ENCODE results near the gene PTGES3.

Gene PTGES3

DNA sequence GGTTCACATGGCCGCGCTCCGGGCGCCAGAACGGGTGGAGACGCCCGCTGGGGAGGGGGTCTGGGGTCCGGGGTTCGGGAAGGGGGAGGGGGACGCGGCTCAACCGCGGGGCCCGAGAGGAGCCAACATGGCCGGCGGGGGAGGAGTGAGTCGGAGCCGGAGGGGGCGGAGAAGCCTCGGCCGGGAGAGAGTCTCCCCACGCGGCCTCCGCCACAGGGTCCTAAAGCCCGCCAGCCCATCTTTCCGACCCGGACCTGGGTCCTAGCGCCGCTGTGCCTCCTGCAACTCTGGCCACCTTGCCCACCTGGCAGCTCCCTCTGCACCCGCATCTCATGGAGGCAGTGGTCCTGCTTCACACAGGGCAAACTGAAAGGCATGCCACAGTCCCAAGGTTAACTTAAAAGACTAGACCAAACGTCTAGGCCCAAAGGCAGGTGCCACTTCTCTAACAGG, 57.9 kb downstream of the PTGES3 start, which contains the start of gene BAZ2A:
Gene BAZ2A, minus strand, starts transcription at position 147 of the 453 bp plus-strand sequence. CDS start 12,796 bp downstream, outside the sequence.
- peak within 1 kb of the TSS; percentile 82 for H3K27ac ChIP-seq (ENCODE audit: low read depth, low read length)
- H3K27me3 ChIP-seq (ENCODE audit: control insufficient read depth in 1 of 2, insufficient read depth in 2 of 2, low read length in 2 of 2): no peaks in the 10 kb centered on the region
- H3K9ac ChIP-seq (ENCODE audit: low read depth in 1 of 2, low read length in 2 of 2): peak within 1 kb of the TSS; percentile 66 to 97
- peaks cover 36 to 52% of the 10 kb centered on the region in 2 donors for H3K4me1 ChIP-seq (ENCODE audit: control insufficient read depth in 1 of 2, insufficient read depth in 2 of 2, low read length in 2 of 2)
- H3K36me3 ChIP-seq (ENCODE audit: control insufficient read depth in 1 of 2, insufficient read depth in 2 of 2, low read length in 2 of 2): peaks cover 0 to 7% of the 10 kb centered on the region in 2 donors
- H3K4me3 ChIP-seq (ENCODE audit: low read depth in 1 of 2, low read length in 2 of 2): peak within 1 kb of the TSS; percentile 78 to 87
- no peaks in the 10 kb centered on the region for H3K9me3 ChIP-seq (ENCODE audit: control insufficient read depth in 1 of 2, low read length in 2 of 2)

DNA sequence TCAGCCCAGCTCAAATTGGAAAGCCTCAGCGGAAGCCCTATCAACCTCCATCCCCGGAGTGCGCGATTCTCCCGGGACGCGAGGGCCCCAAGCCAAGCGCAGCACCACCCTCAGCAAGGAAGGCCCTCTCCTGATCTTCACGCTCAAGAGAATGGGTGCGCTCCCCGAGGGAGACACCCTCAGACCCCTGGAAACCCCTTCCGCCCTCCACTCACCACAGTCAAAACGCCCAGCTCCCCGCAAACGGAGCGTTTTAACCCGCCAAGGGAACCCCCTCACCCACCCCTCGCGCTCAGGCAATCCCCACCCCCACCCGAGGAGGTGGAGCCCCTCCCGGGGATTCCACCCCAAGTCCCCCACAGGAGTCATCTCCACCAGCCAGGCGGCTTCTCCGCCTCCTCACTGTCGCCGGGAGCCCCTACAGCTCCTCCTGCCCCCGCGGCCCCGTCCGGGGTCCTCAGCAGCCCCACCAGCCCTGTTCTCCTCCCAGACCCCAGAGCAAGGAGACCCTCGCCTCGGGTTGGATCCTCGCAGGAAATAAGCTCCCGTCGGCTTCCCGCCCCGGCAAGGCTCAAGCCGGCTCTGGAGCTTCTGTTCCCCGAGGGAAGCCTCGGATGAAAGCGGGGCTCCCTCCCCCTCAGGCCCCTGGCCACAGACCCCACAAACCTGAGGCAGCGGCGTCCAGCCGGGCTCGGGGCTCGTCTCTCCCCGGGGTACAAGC, 58.5 kb downstream of the PTGES3 start:
- Histone ChIP-seq H3K4me1 (ENCODE audit: control insufficient read depth in 1 of 2, insufficient read depth in 2 of 2, low read length in 2 of 2) (peaks cover 36 to 51% of the 10 kb centered on the region in 2 donors), H3K27me3 (ENCODE audit: control insufficient read depth in 1 of 2, insufficient read depth in 2 of 2, low read length in 2 of 2) (no peaks in the 10 kb centered on the region), H3K27ac (ENCODE audit: low read depth, low read length) (peak overlapping the region; percentile 82), H3K9me3 (ENCODE audit: control insufficient read depth in 1 of 2, low read length in 2 of 2) (no peaks in the 10 kb centered on the region), H3K9ac (ENCODE audit: low read depth in 1 of 2, low read length in 2 of 2) (peak overlapping the region; percentile 66 to 97), H3K4me3 (ENCODE audit: low read depth in 1 of 2, low read length in 2 of 2) (peak overlapping the region; percentile 78 to 87), H3K36me3 (ENCODE audit: control insufficient read depth in 1 of 2, insufficient read depth in 2 of 2, low read length in 2 of 2) (peaks cover 0 to 7% of the 10 kb centered on the region in 2 donors)

DNA sequence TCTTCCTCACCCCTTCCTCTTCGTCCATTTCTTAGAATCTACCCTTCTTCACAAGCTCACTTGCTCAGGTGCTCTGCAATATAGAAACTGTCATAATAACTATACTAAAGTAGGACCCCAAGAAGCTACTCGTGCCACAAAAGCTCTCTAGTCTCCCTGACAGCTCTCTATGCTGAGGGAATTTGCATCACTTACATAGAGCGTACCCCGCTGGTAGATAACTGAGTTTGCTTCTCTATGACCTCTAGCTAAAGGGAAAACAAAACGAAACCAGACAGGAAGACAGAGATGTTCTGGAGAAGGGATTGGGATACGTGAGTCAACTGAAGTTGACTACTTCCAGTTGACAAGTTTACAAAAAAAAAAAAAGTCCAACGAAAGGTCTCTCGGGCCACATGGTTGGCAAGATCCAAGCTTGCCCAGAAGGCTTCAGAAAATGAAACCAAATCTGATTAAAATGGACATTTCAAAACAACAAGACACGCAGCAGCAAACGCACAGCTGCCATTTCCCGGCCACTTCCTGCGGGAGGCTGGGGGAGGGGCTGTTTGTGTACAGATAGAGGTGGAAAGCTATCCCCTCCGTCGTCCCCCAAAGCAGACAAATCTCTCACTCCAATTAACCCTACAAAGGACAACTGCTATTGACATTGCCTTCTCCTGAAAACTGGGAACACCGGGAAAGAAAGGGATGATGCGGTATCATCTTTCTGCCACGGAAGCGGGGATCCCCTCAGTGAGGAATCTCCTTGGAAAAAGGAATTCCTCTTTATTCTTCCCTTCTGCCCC, 59.2 kb downstream of the PTGES3 start:
- H3K27me3 ChIP-seq (ENCODE audit: control insufficient read depth in 1 of 2, insufficient read depth in 2 of 2, low read length in 2 of 2): no peaks in the 10 kb centered on the region
- peak overlapping the region; percentile 78 to 87 for H3K4me3 ChIP-seq (ENCODE audit: low read depth in 1 of 2, low read length in 2 of 2)
- peak overlapping the region; percentile 82 for H3K27ac ChIP-seq (ENCODE audit: low read depth, low read length)
- H3K36me3 ChIP-seq (ENCODE audit: control insufficient read depth in 1 of 2, insufficient read depth in 2 of 2, low read length in 2 of 2): peaks cover 4 to 11% of the 10 kb centered on the region in 2 donors
- H3K4me1 ChIP-seq (ENCODE audit: control insufficient read depth in 1 of 2, insufficient read depth in 2 of 2, low read length in 2 of 2): peaks cover 36 to 43% of the 10 kb centered on the region in 2 donors
- H3K9ac ChIP-seq (ENCODE audit: low read depth in 1 of 2, low read length in 2 of 2): peak overlapping the region; percentile 66 to 97
- H3K9me3 ChIP-seq (ENCODE audit: control insufficient read depth in 1 of 2, low read length in 2 of 2): no peaks in the 10 kb centered on the region

DNA sequence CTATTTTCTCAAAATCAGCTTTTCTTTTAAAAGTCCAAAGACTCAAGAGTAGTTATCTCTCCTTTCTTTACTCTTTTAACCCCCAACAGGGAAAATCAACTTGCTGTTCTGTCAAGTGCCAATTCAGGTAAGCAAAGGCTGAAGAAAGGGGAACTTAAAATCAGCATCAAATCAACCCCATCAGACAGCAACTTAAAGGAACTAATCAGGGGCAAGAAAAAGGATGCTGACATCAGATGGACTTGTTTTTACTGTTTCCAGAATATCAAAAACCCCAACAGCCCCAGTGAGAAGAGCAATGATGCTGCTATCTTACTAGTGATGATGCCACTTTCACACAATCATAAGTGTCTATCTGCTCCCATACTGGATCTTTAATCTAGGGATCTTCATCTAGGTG, 61.4 kb downstream of the PTGES3 start:
- Histone ChIP-seq H3K4me3 (ENCODE audit: low read depth in 1 of 2, low read length in 2 of 2) (no peak overlapping the region), H3K4me1 (ENCODE audit: control insufficient read depth in 1 of 2, insufficient read depth in 2 of 2, low read length in 2 of 2) (peaks cover 18 to 22% of the 10 kb centered on the region in 2 donors), H3K36me3 (ENCODE audit: control insufficient read depth in 1 of 2, insufficient read depth in 2 of 2, low read length in 2 of 2) (peaks cover 4 to 11% of the 10 kb centered on the region in 2 donors), H3K9me3 (ENCODE audit: control insufficient read depth in 1 of 2, low read length in 2 of 2) (no peaks in the 10 kb centered on the region), H3K27me3 (ENCODE audit: control insufficient read depth in 1 of 2, insufficient read depth in 2 of 2, low read length in 2 of 2) (no peaks in the 10 kb centered on the region), H3K9ac (ENCODE audit: low read depth in 1 of 2, low read length in 2 of 2) (no peak overlapping the region), H3K27ac (ENCODE audit: low read depth, low read length) (no peak overlapping the region)

DNA sequence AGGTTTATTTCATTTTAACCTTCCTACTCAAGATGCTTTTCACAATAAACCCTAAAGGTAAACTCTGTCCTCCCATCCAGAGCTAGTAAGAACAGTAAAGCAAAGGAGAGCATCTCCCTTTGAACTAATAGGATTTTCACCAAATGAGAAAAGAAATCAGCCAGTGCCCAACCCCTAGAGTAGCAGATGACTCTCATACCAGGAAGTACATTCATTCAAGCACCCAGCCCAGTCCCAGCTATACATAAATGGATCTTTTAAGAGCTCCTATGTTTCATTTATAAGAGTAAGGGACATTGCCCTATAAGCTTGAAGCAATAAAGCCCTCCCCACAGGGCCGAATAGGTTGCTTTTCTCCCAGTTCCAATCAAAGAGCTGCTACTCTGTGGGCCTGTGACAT, 65.5 kb downstream of the PTGES3 start:
- Histone ChIP-seq H3K27ac (ENCODE audit: low read depth, low read length) (no peak overlapping the region), H3K9ac (ENCODE audit: low read depth in 1 of 2, low read length in 2 of 2) (no peak overlapping the region), H3K36me3 (ENCODE audit: control insufficient read depth in 1 of 2, insufficient read depth in 2 of 2, low read length in 2 of 2) (peaks cover 15 to 31% of the 10 kb centered on the region in 2 donors), H3K27me3 (ENCODE audit: control insufficient read depth in 1 of 2, insufficient read depth in 2 of 2, low read length in 2 of 2) (no peaks in the 10 kb centered on the region), H3K4me3 (ENCODE audit: low read depth in 1 of 2, low read length in 2 of 2) (no peak overlapping the region), H3K4me1 (ENCODE audit: control insufficient read depth in 1 of 2, insufficient read depth in 2 of 2, low read length in 2 of 2) (no peaks in the 10 kb centered on the region), H3K9me3 (ENCODE audit: control insufficient read depth in 1 of 2, low read length in 2 of 2) (no peaks in the 10 kb centered on the region)

DNA sequence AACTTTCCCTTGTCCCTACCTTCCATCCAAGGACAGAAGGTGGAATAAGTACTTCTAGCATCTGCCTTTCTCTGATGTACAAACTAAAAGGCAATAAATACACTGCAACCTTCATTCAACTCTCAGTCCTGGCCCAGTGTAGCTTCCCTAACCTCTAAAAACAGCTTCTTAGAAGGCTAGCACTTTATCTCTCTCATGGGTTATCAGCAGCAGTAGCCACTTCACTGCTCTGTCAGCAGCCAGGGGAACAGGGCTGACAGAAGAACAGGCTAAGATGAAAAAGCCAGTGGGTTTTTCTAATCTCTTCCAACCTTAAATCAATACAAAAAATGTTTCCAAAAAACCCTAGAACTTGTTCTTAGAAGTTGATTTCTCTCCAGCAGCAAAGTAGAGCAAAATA, 71.2 kb downstream of the PTGES3 start:
- no peak overlapping the region for H3K27ac ChIP-seq (ENCODE audit: low read depth, low read length)
- H3K4me1 ChIP-seq (ENCODE audit: control insufficient read depth in 1 of 2, insufficient read depth in 2 of 2, low read length in 2 of 2): no peaks in the 10 kb centered on the region

DNA sequence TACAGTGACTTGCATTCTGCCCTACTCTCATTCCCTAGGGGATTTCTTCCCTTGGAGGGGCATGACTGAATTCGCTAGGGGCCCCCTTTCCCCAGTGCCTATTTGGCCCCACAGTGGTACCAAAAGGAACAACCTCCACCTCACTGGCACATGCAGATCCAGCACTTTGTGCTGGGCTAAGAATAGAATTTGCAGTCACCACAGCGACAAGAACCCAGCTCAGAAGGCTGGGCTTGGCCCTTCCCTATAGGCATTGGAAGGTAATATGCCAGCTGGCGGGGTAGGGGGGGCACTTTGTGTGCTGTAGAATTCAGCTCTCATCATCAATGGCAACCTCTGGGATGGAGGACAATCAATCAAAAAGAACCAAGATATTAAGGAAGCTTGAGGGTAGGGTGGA, 71.8 kb downstream of the PTGES3 start:
- Histone ChIP-seq H3K27ac (ENCODE audit: low read depth, low read length) (no peak overlapping the region), H3K4me1 (ENCODE audit: control insufficient read depth in 1 of 2, insufficient read depth in 2 of 2, low read length in 2 of 2) (no peaks in the 10 kb centered on the region), H3K9ac (ENCODE audit: low read depth in 1 of 2, low read length in 2 of 2) (no peak overlapping the region), H3K36me3 (ENCODE audit: control insufficient read depth in 1 of 2, insufficient read depth in 2 of 2, low read length in 2 of 2) (peaks cover 61 to 83% of the 10 kb centered on the region in 2 donors), H3K9me3 (ENCODE audit: control insufficient read depth in 1 of 2, low read length in 2 of 2) (no peaks in the 10 kb centered on the region), H3K27me3 (ENCODE audit: control insufficient read depth in 1 of 2, insufficient read depth in 2 of 2, low read length in 2 of 2) (no peaks in the 10 kb centered on the region), H3K4me3 (ENCODE audit: low read depth in 1 of 2, low read length in 2 of 2) (no peak overlapping the region)

More for the DNA sequence above, 71.2 kb downstream of the PTGES3 start:
- H3K9me3 ChIP-seq (ENCODE audit: control insufficient read depth in 1 of 2, low read length in 2 of 2): no peaks in the 10 kb centered on the region
- H3K4me3 ChIP-seq (ENCODE audit: low read depth in 1 of 2, low read length in 2 of 2): no peak overlapping the region
- H3K27me3 ChIP-seq (ENCODE audit: control insufficient read depth in 1 of 2, insufficient read depth in 2 of 2, low read length in 2 of 2): no peaks in the 10 kb centered on the region
- H3K9ac ChIP-seq (ENCODE audit: low read depth in 1 of 2, low read length in 2 of 2): no peak overlapping the region
- H3K36me3 ChIP-seq (ENCODE audit: control insufficient read depth in 1 of 2, insufficient read depth in 2 of 2, low read length in 2 of 2): peaks cover 57 to 76% of the 10 kb centered on the region in 2 donors

DNA sequence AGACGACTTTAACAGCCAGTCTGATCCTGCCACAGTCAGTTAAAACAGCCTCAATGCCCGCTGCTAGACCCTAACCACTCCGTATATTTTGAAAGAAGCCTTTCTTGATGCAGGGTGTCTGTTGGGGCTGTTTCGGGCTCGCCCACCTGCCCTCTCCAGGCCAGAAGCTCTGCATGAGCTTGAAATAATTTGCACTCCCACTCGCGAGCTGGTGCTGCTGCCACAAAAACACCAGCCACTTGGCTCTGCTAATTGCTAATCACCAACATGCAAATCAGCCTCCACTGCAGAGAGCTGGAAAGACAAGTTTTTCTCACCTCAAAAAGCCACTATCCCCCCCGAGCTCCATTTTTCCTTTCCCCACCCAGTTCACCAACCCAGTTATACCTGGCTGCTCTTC, 73.5 kb downstream of the PTGES3 start:
- H3K27ac ChIP-seq (ENCODE audit: low read depth, low read length): no peak overlapping the region
- peaks cover 68 to 85% of the 10 kb centered on the region in 2 donors for H3K36me3 ChIP-seq (ENCODE audit: control insufficient read depth in 1 of 2, insufficient read depth in 2 of 2, low read length in 2 of 2)
- H3K4me1 ChIP-seq (ENCODE audit: control insufficient read depth in 1 of 2, insufficient read depth in 2 of 2, low read length in 2 of 2): no peaks in the 10 kb centered on the region
- H3K9me3 ChIP-seq (ENCODE audit: control insufficient read depth in 1 of 2, low read length in 2 of 2): no peaks in the 10 kb centered on the region
- H3K4me3 ChIP-seq (ENCODE audit: low read depth in 1 of 2, low read length in 2 of 2): no peak overlapping the region
- no peaks in the 10 kb centered on the region for H3K27me3 ChIP-seq (ENCODE audit: control insufficient read depth in 1 of 2, insufficient read depth in 2 of 2, low read length in 2 of 2)
- H3K9ac ChIP-seq (ENCODE audit: low read depth in 1 of 2, low read length in 2 of 2): no peak overlapping the region
